ENCODE results near the gene TLK1. TPM values are rescaled to one million over a fixed set of nuclear protein-coding genes. Genes with fewer than 3 reads are reported as not detected.

The TLK1 gene
- total and polyA plus RNA-seq, 2 of the 4 experiments (the other 2 are of a cell fraction), result 7.3 to 12.5 TPM

DNA sequence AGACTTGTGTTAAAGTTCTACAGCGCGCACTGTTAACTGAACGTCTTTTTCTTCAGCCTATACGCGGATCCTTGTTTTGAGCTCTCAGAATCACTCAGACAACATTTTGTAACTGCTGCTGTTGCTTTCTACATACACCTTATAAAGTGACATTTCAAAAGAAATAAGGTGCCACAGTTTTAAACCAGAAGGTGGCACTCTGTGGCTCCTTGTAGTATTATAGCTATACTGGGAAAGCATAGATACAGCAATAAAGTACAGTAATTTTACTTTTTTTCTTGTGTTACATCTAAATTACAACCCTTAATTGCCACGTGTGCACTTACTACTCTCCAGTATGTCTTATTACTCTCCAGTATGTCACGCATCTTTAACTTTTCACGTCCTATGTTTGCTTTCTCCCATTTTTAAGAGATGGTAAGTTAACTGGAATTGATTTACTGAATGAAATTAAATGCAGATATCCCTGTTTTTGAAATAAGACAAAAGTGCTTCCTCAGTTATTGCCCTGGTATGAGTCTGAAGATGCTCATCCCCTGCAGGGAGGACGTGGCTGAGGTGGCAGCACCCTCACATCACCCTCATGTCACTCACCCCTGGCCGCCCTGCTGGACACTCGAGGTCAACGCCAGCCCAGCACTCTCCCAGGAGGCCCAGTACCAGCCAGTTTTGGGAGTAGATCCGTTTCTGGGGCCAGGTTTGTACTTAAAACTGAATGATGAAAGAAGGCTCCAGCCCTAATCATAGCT, 193.9 kb downstream of the TLK1 start:
- POLR2A ChIA-PET (ENCODE audit: unreplicated experiment), result no interaction called here
- no peak overlapping the region for H4K91ac ChIP-seq (ENCODE audit: insufficient read depth, low read depth, low read length)
- H3K4me1 ChIP-seq (ENCODE audit: control insufficient read depth, insufficient read depth, low read length), result peaks cover 3% of the 10 kb centered on the region; the same call in 1 of the 2 replicates
- no peak overlapping the region for H3K4me3 ChIP-seq (ENCODE audit: insufficient read depth, low read depth, low read length)
- no peak overlapping the region for H2AK5ac ChIP-seq (ENCODE audit: low read depth, low read length)
- no peak overlapping the region for H2BK120ac ChIP-seq (ENCODE audit: low read depth, low read length)
- no peak overlapping the region for H4K8ac ChIP-seq (ENCODE audit: low read depth in 2 of 2, low read length in 2 of 2)
- no peak for ATAC-seq (ENCODE audit: low read depth)
- H3K23ac ChIP-seq (ENCODE audit: low read depth, low read length), result no peak overlapping the region
- H2BK5ac ChIP-seq (ENCODE audit: low read depth, low read length, poor library complexity, severe bottlenecking), result no peak overlapping the region
- no peak overlapping the region for H2BK15ac ChIP-seq (ENCODE audit: low read depth, low read length)
- DNase-seq, result no peak
- no peak overlapping the region for H3K4ac ChIP-seq (ENCODE audit: low read depth, low read length)
- no peaks in the 10 kb centered on the region for H3K9me3 ChIP-seq (ENCODE audit: control insufficient read depth, insufficient read depth, low read length)
- no peak overlapping the region for H2AK9ac ChIP-seq (replicated peaks; ENCODE audit: low read depth, low read length, poor library complexity)
- H3K27ac ChIP-seq (ENCODE audit: insufficient read depth, low read length), result no peak overlapping the region
- peaks cover 45% of the 10 kb centered on the region for H3K36me3 ChIP-seq (ENCODE audit: control insufficient read depth, insufficient read depth, low read length)
- no TSS peak for BruUV-seq (replicated peaks)
- no peak for TF ChIP-seq CEBPB (IDR thresholded peaks at IDR 0.05; ENCODE audit: low read depth, low read length)
- TF ChIP-seq POLR2A (IDR thresholded peaks at IDR 0.05; ENCODE audit: low read depth, low read length), result no peak
- no peak for TF ChIP-seq CHD1 (IDR thresholded peaks at IDR 0.05; ENCODE audit: low read depth, low read length)
- TF ChIP-seq, protein P1, sequence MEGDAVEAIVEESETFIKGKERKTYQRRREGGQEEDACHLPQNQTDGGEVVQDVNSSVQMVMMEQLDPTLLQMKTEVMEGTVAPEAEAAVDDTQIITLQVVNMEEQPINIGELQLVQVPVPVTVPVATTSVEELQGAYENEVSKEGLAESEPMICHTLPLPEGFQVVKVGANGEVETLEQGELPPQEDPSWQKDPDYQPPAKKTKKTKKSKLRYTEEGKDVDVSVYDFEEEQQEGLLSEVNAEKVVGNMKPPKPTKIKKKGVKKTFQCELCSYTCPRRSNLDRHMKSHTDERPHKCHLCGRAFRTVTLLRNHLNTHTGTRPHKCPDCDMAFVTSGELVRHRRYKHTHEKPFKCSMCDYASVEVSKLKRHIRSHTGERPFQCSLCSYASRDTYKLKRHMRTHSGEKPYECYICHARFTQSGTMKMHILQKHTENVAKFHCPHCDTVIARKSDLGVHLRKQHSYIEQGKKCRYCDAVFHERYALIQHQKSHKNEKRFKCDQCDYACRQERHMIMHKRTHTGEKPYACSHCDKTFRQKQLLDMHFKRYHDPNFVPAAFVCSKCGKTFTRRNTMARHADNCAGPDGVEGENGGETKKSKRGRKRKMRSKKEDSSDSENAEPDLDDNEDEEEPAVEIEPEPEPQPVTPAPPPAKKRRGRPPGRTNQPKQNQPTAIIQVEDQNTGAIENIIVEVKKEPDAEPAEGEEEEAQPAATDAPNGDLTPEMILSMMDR (conservative IDR thresholded peaks at IDR 0.05; ENCODE audit: low read depth, low read length), result no peak; the same call in 1 of the 2 replicates
- TF ChIP-seq, protein P2, sequence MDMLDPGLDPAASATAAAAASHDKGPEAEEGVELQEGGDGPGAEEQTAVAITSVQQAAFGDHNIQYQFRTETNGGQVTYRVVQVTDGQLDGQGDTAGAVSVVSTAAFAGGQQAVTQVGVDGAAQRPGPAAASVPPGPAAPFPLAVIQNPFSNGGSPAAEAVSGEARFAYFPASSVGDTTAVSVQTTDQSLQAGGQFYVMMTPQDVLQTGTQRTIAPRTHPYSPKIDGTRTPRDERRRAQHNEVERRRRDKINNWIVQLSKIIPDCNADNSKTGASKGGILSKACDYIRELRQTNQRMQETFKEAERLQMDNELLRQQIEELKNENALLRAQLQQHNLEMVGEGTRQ (IDR thresholded peaks at IDR 0.05; ENCODE audit: low read depth, low read length), result no peak
- CTCF ChIA-PET, result interaction anchor here (1.3 kb wide), 1 partner anchor 10 kb away, joined by 5 read pairs; no protein-coding TSS in a partner anchor
- H3K4me2 ChIP-seq (ENCODE audit: low read depth, low read length), result no peak overlapping the region
- no peak overlapping the region for H3K9ac ChIP-seq (ENCODE audit: low read depth, low read length)
- peaks cover 17% of the 10 kb centered on the region for H4K20me1 ChIP-seq (ENCODE audit: insufficient read depth, low read length)
- no peaks in the 10 kb centered on the region for H3K27me3 ChIP-seq (ENCODE audit: control insufficient read depth, insufficient read depth, low read length)
- H3K56ac ChIP-seq (ENCODE audit: extremely low read depth, insufficient read depth, low read length), result no peak overlapping the region
- no peak overlapping the region for H4K5ac ChIP-seq (ENCODE audit: low read depth, low read length)
- H3K9me1 ChIP-seq (ENCODE audit: insufficient read depth, low read length), result peaks cover 4% of the 10 kb centered on the region; the same call in 1 of the 2 replicates
- no peak overlapping the region for H2AFZ ChIP-seq (replicated peaks; ENCODE audit: low read length, poor library complexity)
- H2BK20ac ChIP-seq (ENCODE audit: low read depth, low read length), result no peak overlapping the region
- dilution Hi-C loops (cut with HindIII; ENCODE audit: low sequenced_read_pairs, unreplicated experiment), result no loop called here
- intact Hi-C loops (cut with micrococcal nuclease), result no loop called here
- peaks cover 8 to 19% of the 10 kb centered on the region in 2 experiments for H3K79me1 ChIP-seq (ENCODE audit: low read depth in 1 of 2, low read length in 2 of 2)
- in situ Hi-C loops (cut with MboI; ENCODE audit: low sequenced_read_pairs), result no loop called here
- no peak overlapping the region for H3K18ac ChIP-seq (ENCODE audit: low read depth, low read length)
- H3K14ac ChIP-seq (replicated peaks; ENCODE audit: low read depth, low read length), result no peak overlapping the region
- WGBS, 2 experiments (ENCODE audit: extremely low coverage in 2 of 2, insufficient read length in 1 of 2), result 94% methylated on average over 3 of the region's 13 CpGs; no CpG with 5 or more reads in 1 of the 2 experiments
